ENCODE results near the gene ELOB.

Gene ELOB

GRCh38 chr16:2765462-2766404 lies 11.3 kb downstream of the ELOB start:
- Histone ChIP-seq H3K9me3 (ENCODE audit: low read length) (peaks cover 40% of the 10 kb centered on the region), H3K4me1 (ENCODE audit: insufficient read depth, low read length) (no peaks in the 10 kb centered on the region), H3K4me3 (ENCODE audit: low read length) (no peak overlapping the region), H2AFZ (ENCODE audit: low read depth, low read length) (no peak overlapping the region), H3K27me3 (ENCODE audit: insufficient read depth, low read length) (no peaks in the 10 kb centered on the region), H3K36me3 (ENCODE audit: insufficient read depth, low read length) (peaks cover 100% of the 10 kb centered on the region)

- H3K4me3 ChIP-seq (ENCODE audit: low read length) = no peak overlapping the region
- H3K27me3 ChIP-seq (ENCODE audit: insufficient read depth, low read length) = no peaks in the 10 kb centered on the region
- no peaks in the 10 kb centered on the region for H3K4me1 ChIP-seq (ENCODE audit: insufficient read depth, low read length)
- peaks cover 100% of the 10 kb centered on the region for H3K36me3 ChIP-seq (ENCODE audit: insufficient read depth, low read length)
- no peak overlapping the region for H2AFZ ChIP-seq (ENCODE audit: low read depth, low read length)
- peaks cover 44% of the 10 kb centered on the region for H3K9me3 ChIP-seq (ENCODE audit: low read length)
Measured at GRCh38 chr16:2764718-2765117, 12.4 kb downstream of the ELOB start.

GRCh38 chr16:2763173-2763572 lies 13.9 kb downstream of the ELOB start:
- Histone ChIP-seq H3K4me1 (ENCODE audit: insufficient read depth, low read length) (no peaks in the 10 kb centered on the region), H3K9me3 (ENCODE audit: low read length) (peaks cover 47% of the 10 kb centered on the region), H2AFZ (ENCODE audit: low read depth, low read length) (no peak overlapping the region), H3K27me3 (ENCODE audit: insufficient read depth, low read length) (no peaks in the 10 kb centered on the region), H3K36me3 (ENCODE audit: insufficient read depth, low read length) (peaks cover 100% of the 10 kb centered on the region), H3K4me3 (ENCODE audit: low read length) (no peak overlapping the region)

GRCh38 chr16:2762711-2763110 lies 14.4 kb downstream of the ELOB start:
- Histone ChIP-seq H3K36me3 (ENCODE audit: insufficient read depth, low read length) (peaks cover 100% of the 10 kb centered on the region), H3K9me3 (ENCODE audit: low read length) (peaks cover 47% of the 10 kb centered on the region), H2AFZ (ENCODE audit: low read depth, low read length) (no peak overlapping the region), H3K4me1 (ENCODE audit: insufficient read depth, low read length) (no peaks in the 10 kb centered on the region), H3K27me3 (ENCODE audit: insufficient read depth, low read length) (no peaks in the 10 kb centered on the region), H3K4me3 (ENCODE audit: low read length) (no peak overlapping the region)

DNA sequence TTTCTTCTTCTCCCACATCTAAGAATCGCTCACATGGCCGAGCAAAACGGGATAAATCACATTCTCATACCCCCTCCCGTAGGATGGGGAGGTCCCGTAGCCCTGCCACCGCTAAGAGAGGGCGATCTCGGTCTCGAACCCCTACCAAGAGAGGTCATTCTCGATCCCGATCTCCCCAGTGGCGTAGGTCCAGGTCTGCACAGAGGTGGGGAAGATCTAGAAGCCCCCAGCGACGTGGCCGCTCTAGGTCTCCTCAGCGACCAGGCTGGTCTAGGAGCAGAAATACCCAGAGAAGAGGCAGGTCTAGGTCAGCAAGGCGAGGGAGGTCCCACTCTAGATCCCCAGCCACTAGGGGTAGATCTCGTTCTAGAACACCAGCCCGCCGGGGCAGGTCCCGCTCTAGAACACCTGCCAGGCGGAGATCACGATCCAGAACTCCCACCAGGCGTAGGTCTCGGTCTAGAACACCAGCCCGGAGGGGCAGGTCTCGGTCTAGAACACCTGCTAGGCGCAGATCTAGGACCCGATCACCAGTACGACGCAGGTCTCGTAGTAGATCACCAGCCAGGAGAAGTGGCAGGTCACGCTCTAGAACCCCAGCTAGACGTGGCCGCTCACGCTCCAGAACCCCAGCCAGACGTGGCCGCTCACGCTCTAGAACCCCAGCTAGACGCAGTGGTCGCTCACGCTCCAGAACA lies 15.0 kb downstream of the ELOB start:
- peaks cover 100% of the 10 kb centered on the region for H3K36me3 ChIP-seq (ENCODE audit: insufficient read depth, low read length)

DNA sequence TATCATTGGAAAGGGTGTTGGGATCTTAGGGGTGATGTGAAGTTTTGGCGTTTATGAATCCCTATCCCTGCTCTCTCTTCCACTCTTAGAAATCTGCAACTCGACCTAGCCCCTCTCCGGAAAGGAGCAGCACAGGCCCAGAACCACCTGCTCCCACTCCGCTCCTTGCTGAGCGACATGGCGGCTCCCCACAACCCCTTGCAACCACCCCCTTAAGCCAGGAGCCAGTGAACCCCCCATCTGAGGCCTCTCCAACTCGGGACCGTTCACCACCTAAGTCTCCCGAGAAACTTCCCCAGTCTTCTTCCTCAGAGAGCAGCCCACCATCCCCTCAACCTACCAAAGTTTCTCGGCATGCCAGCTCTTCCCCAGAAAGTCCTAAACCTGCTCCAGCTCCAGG lies 15.6 kb downstream of the ELOB start:
- Histone ChIP-seq H2AFZ (ENCODE audit: low read depth, low read length) (no peak overlapping the region), H3K9me3 (ENCODE audit: low read length) (peaks cover 47% of the 10 kb centered on the region), H3K36me3 (ENCODE audit: insufficient read depth, low read length) (peaks cover 100% of the 10 kb centered on the region), H3K27me3 (ENCODE audit: insufficient read depth, low read length) (no peaks in the 10 kb centered on the region), H3K4me1 (ENCODE audit: insufficient read depth, low read length) (no peaks in the 10 kb centered on the region), H3K4me3 (ENCODE audit: low read length) (no peak overlapping the region)

More for the DNA sequence above, 15.0 kb downstream of the ELOB start:
- no peak overlapping the region for H3K4me3 ChIP-seq (ENCODE audit: low read length)
- no peak overlapping the region for H2AFZ ChIP-seq (ENCODE audit: low read depth, low read length)
- no peaks in the 10 kb centered on the region for H3K4me1 ChIP-seq (ENCODE audit: insufficient read depth, low read length)
- H3K9me3 ChIP-seq (ENCODE audit: low read length) = peaks cover 47% of the 10 kb centered on the region
- no peaks in the 10 kb centered on the region for H3K27me3 ChIP-seq (ENCODE audit: insufficient read depth, low read length)

DNA sequence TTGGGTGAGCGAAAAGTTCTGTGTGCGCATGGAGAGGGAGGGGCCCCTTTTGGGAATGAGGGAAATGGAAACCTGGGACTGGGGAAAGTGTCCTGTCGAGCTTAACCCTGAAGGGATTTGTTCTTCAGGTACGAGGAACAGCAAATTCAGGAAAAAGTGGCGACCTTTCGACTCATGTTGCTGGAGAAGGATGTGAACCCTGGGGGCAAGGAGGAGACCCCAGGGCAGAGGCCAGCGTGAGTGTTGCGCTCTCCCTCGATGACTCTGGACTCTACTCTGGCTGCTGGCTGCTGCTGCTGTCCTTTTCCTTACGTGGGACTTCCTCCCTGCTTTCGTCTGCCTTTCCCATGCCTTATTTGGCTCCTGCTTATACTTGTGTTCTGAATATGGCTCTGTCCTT lies 19.7 kb downstream of the ELOB start:
- Histone ChIP-seq H3K4me1 (ENCODE audit: insufficient read depth, low read length) (peaks cover 15% of the 10 kb centered on the region), H3K4me3 (ENCODE audit: low read length) (no peak overlapping the region), H3K9me3 (ENCODE audit: low read length) (peaks cover 18% of the 10 kb centered on the region), H2AFZ (ENCODE audit: low read depth, low read length) (no peak overlapping the region), H3K27me3 (ENCODE audit: insufficient read depth, low read length) (no peaks in the 10 kb centered on the region), H3K36me3 (ENCODE audit: insufficient read depth, low read length) (peaks cover 76% of the 10 kb centered on the region)

DNA sequence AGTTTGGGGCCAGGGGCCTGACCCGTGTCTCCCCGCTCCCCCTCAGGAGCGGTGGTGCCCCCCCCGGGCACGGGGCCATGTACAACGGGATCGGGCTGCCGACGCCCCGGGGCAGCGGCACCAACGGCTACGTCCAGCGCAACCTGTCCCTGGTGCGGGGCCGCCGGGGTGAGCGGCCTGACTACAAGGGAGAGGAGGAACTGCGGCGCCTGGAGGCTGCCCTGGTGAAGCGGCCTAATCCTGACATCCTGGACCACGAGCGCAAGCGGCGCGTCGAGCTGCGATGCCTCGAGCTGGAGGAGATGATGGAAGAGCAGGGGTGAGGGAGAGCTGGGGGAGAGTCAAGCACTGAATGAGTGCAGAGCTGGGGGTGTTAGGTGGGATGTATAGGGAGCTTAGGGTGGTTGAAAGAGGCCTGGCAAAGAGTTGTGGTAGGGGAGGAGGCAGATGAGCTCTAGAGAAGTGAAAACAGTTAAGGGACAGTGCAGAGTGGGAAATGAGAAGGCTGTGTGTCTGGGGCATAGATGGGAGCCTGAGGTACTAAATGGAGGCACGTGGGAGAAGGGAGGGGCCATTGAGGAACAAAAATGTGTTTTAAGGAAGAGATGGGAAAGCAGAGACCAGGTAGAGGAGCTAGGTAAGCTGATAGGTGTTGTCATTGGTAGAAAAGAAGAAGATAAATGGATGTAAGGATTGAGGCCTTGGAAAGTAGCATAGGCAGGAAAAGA lies 20.6 kb downstream of the ELOB start:
- Histone ChIP-seq H3K4me1 (ENCODE audit: insufficient read depth, low read length) (peaks cover 18% of the 10 kb centered on the region), H3K4me3 (ENCODE audit: low read length) (no peak overlapping the region), H3K36me3 (ENCODE audit: insufficient read depth, low read length) (peaks cover 67% of the 10 kb centered on the region), H3K27me3 (ENCODE audit: insufficient read depth, low read length) (no peaks in the 10 kb centered on the region), H3K9me3 (ENCODE audit: low read length) (peaks cover 10% of the 10 kb centered on the region), H2AFZ (ENCODE audit: low read depth, low read length) (no peak overlapping the region)

- peaks cover 54% of the 10 kb centered on the region for H3K36me3 ChIP-seq (ENCODE audit: insufficient read depth, low read length)
Measured at GRCh38 chr16:2755158-2755557, 21.9 kb downstream of the ELOB start.

DNA sequence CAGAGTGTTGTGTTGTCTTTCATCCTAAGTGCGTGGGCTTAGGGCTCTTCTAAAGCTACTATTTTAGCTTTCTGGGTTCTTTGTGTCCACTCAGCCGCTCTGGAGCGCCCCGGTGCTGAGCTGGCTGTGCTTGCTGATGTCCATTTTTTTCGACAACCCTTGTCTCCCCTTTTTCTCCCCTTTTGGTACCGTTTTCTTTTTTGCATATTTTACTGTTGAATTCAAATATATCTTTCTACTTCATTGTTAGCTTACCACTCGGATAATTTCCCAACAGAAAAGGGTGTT lies 23.4 kb downstream of the ELOB start:
- Histone ChIP-seq H3K4me1 (ENCODE audit: insufficient read depth, low read length) (peaks cover 28% of the 10 kb centered on the region), H3K36me3 (ENCODE audit: insufficient read depth, low read length) (peaks cover 39% of the 10 kb centered on the region), H3K9me3 (ENCODE audit: low read length) (no peaks in the 10 kb centered on the region), H2AFZ (ENCODE audit: low read depth, low read length) (no peak overlapping the region), H3K4me3 (ENCODE audit: low read length) (peak overlapping the region; percentile 74), H3K27me3 (ENCODE audit: insufficient read depth, low read length) (no peaks in the 10 kb centered on the region)

More at GRCh38 chr16:2755158-2755557, 21.9 kb downstream of the ELOB start:
- Histone ChIP-seq H3K27me3 (ENCODE audit: insufficient read depth, low read length) (no peaks in the 10 kb centered on the region), H3K9me3 (ENCODE audit: low read length) (peaks cover 5% of the 10 kb centered on the region), H3K4me3 (ENCODE audit: low read length) (peak overlapping the region; percentile 74), H3K4me1 (ENCODE audit: insufficient read depth, low read length) (peaks cover 28% of the 10 kb centered on the region), H2AFZ (ENCODE audit: low read depth, low read length) (no peak overlapping the region)

GRCh38 chr16:2752850-2753732 lies 24.0 kb downstream of the ELOB start:
- no peaks in the 10 kb centered on the region for H3K27me3 ChIP-seq (ENCODE audit: insufficient read depth, low read length)
- H2AFZ ChIP-seq (ENCODE audit: low read depth, low read length) = peak overlapping the region; percentile 43
- H3K36me3 ChIP-seq (ENCODE audit: insufficient read depth, low read length) = peaks cover 33% of the 10 kb centered on the region
- H3K4me3 ChIP-seq (ENCODE audit: low read length) = peak overlapping the region; percentile 74
- peaks cover 28% of the 10 kb centered on the region for H3K4me1 ChIP-seq (ENCODE audit: insufficient read depth, low read length)
- no peaks in the 10 kb centered on the region for H3K9me3 ChIP-seq (ENCODE audit: low read length)

- no peaks in the 10 kb centered on the region for H3K27me3 ChIP-seq (ENCODE audit: insufficient read depth, low read length)
- H2AFZ ChIP-seq (ENCODE audit: low read depth, low read length) = peak within 1 kb of the TSS; percentile 43
- H3K9me3 ChIP-seq (ENCODE audit: low read length) = no peaks in the 10 kb centered on the region
- H3K36me3 ChIP-seq (ENCODE audit: insufficient read depth, low read length) = peaks cover 25% of the 10 kb centered on the region
- H3K4me1 ChIP-seq (ENCODE audit: insufficient read depth, low read length) = peaks cover 28% of the 10 kb centered on the region
- H3K4me3 ChIP-seq (ENCODE audit: low read length) = peak within 1 kb of the TSS; percentile 74
Measured at GRCh38 chr16:2752035-2752849, 24.8 kb downstream of the ELOB start, which contains the start of gene SRRM2. TSS of gene SRRM2 (plus strand) at chr16:2752638. CDS start at chr16:2756365, 3,727 bp downstream.

Measured in neuron (in vitro differentiated cells).